ENCODE results near the gene OR2A5.

- TF ChIP-seq CTCF (IDR thresholded peaks at IDR 0.05) (no peak), POLR2AphosphoS5 (IDR thresholded peaks at IDR 0.05) (no peak)
Observed at GRCh38 chr7:144006692-144007042, 42.1 kb upstream of the OR2A5 start.
